Measurements from ENCODE around the gene KDM1B. TPM values are rescaled to one million over a fixed set of nuclear protein-coding genes. Genes with fewer than 3 reads are reported as not detected.

KDM1B gene
- total RNA-seq, 1 experiment from 2014 or later: 9.5 TPM

- H3K9me3 ChIP-seq: no peaks in the 10 kb centered on the region
- intact Hi-C loops (cut with micrococcal nuclease; ENCODE audit: unreplicated experiment): no loop called here
- CTCF ChIA-PET: interaction anchor here (0.6 to 0.7 kb wide), 2 partner anchors 42 to 88 kb away, joined by 4 to 6 read pairs; no protein-coding TSS in a partner anchor
- H3K27me3 ChIP-seq (replicated peaks; ENCODE audit: control insufficient read depth, insufficient read depth, low read length): no peaks in the 10 kb centered on the region
- H3K27ac Mint-ChIP-seq (ENCODE audit: unreplicated experiment): no peak overlapping the region
- H3K4me1 ChIP-seq: peaks cover 7% of the 10 kb centered on the region; the same call in 1 of the 2 replicates
- peaks cover 7% of the 10 kb centered on the region for H3K4me1 Mint-ChIP-seq (ENCODE audit: low read depth, unreplicated experiment)
- H3K4me3 ChIP-seq (ENCODE audit: low read depth, low read length): no peak overlapping the region
- H3K9me3 Mint-ChIP-seq (ENCODE audit: unreplicated experiment): no peaks in the 10 kb centered on the region
- H3K4me3 Mint-ChIP-seq (ENCODE audit: unreplicated experiment): no peak overlapping the region
- POLR2A ChIA-PET: interaction anchor here (0.6 kb wide), 1 partner anchor 133 kb away, joined by 6 read pairs; no protein-coding TSS in a partner anchor
- DNase-seq: peak in 1 of 2 experiments; percentile 15
- no TSS peak for BruUV-seq (replicated peaks)
- H3K36me3 Mint-ChIP-seq (ENCODE audit: insufficient read depth, unreplicated experiment): peaks cover 6% of the 10 kb centered on the region
- no peaks in the 10 kb centered on the region for H3K36me3 ChIP-seq (ENCODE audit: control insufficient read depth, insufficient read depth, low read length)
- TF ChIP-seq, protein P1, sequence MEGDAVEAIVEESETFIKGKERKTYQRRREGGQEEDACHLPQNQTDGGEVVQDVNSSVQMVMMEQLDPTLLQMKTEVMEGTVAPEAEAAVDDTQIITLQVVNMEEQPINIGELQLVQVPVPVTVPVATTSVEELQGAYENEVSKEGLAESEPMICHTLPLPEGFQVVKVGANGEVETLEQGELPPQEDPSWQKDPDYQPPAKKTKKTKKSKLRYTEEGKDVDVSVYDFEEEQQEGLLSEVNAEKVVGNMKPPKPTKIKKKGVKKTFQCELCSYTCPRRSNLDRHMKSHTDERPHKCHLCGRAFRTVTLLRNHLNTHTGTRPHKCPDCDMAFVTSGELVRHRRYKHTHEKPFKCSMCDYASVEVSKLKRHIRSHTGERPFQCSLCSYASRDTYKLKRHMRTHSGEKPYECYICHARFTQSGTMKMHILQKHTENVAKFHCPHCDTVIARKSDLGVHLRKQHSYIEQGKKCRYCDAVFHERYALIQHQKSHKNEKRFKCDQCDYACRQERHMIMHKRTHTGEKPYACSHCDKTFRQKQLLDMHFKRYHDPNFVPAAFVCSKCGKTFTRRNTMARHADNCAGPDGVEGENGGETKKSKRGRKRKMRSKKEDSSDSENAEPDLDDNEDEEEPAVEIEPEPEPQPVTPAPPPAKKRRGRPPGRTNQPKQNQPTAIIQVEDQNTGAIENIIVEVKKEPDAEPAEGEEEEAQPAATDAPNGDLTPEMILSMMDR (IDR thresholded peaks at IDR 0.05; ENCODE audit: insufficient read depth in 1 of 2, low read depth in 1 of 2, low read length in 1 of 2, severe bottlenecking in 1 of 2, unreplicated experiment in 1 of 2): no peak
- H3K27me3 Mint-ChIP-seq (ENCODE audit: insufficient read depth, unreplicated experiment): peaks cover 2% of the 10 kb centered on the region
Measured at GRCh38 chr6:18119236-18119635, 36.0 kb upstream of the KDM1B start.

DNA sequence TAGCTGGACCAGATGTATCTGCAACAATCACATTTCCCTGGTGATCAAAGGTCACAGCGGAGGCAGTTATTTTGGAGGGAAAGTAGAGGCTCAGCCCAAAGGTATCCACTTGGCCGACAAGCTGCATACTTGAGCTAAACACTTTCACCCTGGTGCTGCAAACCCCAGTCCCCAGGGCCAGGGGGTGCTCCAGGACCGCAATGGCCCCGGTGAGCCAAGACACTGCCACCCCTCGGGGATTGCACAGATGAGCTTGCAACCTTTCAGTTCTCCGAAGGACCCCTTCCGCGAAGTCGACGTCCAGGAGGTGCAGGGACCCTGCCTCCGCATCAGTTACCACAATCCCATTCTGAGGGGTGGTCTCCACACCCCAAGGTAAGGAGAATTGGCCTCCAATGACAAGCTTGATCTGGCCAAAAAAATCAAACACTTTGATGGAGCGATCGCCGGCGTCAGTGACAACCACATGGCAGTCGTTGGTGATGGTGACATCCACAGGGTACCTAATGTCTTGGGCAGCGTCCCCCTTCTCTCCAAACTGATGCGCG, 33.6 kb upstream of the KDM1B start:
- TF ChIP-seq, protein P1 (IDR thresholded peaks at IDR 0.05; ENCODE audit: insufficient read depth in 1 of 2, low read depth in 1 of 2, low read length in 1 of 2, severe bottlenecking in 1 of 2, unreplicated experiment in 1 of 2): no peak
- ChIA-PET CTCF (interaction anchor here (0.9 to 2.6 kb wide), 7 partner anchors 12 to 538 kb away, joined by 3 to 10 read pairs (median 3); no protein-coding TSS in a partner anchor), POLR2A (no interaction called here)
- intact Hi-C loops (cut with micrococcal nuclease; ENCODE audit: unreplicated experiment): loop anchor here (1.0 to 10.0 kb wide), 8 partner anchors 32 to 965 kb away; partner anchors contain the start of gene KIF13A
- H3K27ac Mint-ChIP-seq (ENCODE audit: unreplicated experiment): no peak overlapping the region
- no peaks in the 10 kb centered on the region for H3K9me3 Mint-ChIP-seq (ENCODE audit: unreplicated experiment)
- peaks cover 3% of the 10 kb centered on the region for H3K27me3 Mint-ChIP-seq (ENCODE audit: insufficient read depth, unreplicated experiment)
- H3K4me1 Mint-ChIP-seq (ENCODE audit: low read depth, unreplicated experiment): peaks cover 7% of the 10 kb centered on the region
- H3K4me3 Mint-ChIP-seq (ENCODE audit: unreplicated experiment): peak overlapping the region; percentile 76
- peaks cover 6% of the 10 kb centered on the region for H3K36me3 Mint-ChIP-seq (ENCODE audit: insufficient read depth, unreplicated experiment)
- H3K9me3 ChIP-seq: no peaks in the 10 kb centered on the region
- no peaks in the 10 kb centered on the region; the same call in 1 of the 2 replicates for H3K27me3 ChIP-seq (replicated peaks; ENCODE audit: control insufficient read depth, insufficient read depth, low read length)
- H3K4me3 ChIP-seq (ENCODE audit: low read depth, low read length): no peak overlapping the region
- no TSS peak for BruUV-seq (replicated peaks)
- H3K4me1 ChIP-seq: peaks cover 7% of the 10 kb centered on the region; the same call in 1 of the 2 replicates
- H3K36me3 ChIP-seq (ENCODE audit: control insufficient read depth, insufficient read depth, low read length): no peaks in the 10 kb centered on the region
- peak in 1 of 2 experiments; percentile 10 for DNase-seq

GRCh38 chr6:18122128-18123093, 32.8 kb upstream of the KDM1B start, which contains the start of gene NHLRC1:
Gene NHLRC1 (minus strand): TSS chr6:18122677. CDS start chr6:18122606, 71 bp downstream.
- POLR2A ChIA-PET: no interaction called here
- peak within 1 kb of the TSS; percentile 52 for H3K27ac Mint-ChIP-seq (ENCODE audit: unreplicated experiment)

More at GRCh38 chr6:18122128-18123093, 32.8 kb upstream of the KDM1B start, which contains the start of gene NHLRC1:
- no peaks in the 10 kb centered on the region for H3K9me3 Mint-ChIP-seq (ENCODE audit: unreplicated experiment)
- peaks cover 7% of the 10 kb centered on the region for H3K4me1 Mint-ChIP-seq (ENCODE audit: low read depth, unreplicated experiment)
- Histone ChIP-seq H3K4me1 (peaks cover 7% of the 10 kb centered on the region; the same call in 1 of the 2 replicates), H3K4me3 (ENCODE audit: low read depth, low read length) (peak within 1 kb of the TSS; percentile 70), H3K9me3 (no peaks in the 10 kb centered on the region), H3K36me3 (ENCODE audit: control insufficient read depth, insufficient read depth, low read length) (no peaks in the 10 kb centered on the region), H3K27me3 (replicated peaks; ENCODE audit: control insufficient read depth, insufficient read depth, low read length) (no peaks in the 10 kb centered on the region; the same call in 1 of the 2 replicates)
- peak within 1 kb of the TSS; percentile 76 for H3K4me3 Mint-ChIP-seq (ENCODE audit: unreplicated experiment)
- TF ChIP-seq, protein P1 (IDR thresholded peaks at IDR 0.05; ENCODE audit: insufficient read depth in 1 of 2, low read depth in 1 of 2, low read length in 1 of 2, severe bottlenecking in 1 of 2, unreplicated experiment in 1 of 2): peak; percentile 80 to 92
- peaks cover 6% of the 10 kb centered on the region for H3K36me3 Mint-ChIP-seq (ENCODE audit: insufficient read depth, unreplicated experiment)
- no TSS peak for BruUV-seq (replicated peaks)
- CTCF ChIA-PET: interaction anchor here (1.0 to 2.6 kb wide), 6 partner anchors 13 to 539 kb away, joined by 3 to 10 read pairs (median 3); no protein-coding TSS in a partner anchor
- peak; percentile 81 to 90 for DNase-seq
- intact Hi-C loops (cut with micrococcal nuclease; ENCODE audit: unreplicated experiment): loop anchor here (1.0 to 10.0 kb wide), 8 partner anchors 31 to 966 kb away; partner anchors contain the start of gene KIF13A
- peaks cover 3% of the 10 kb centered on the region for H3K27me3 Mint-ChIP-seq (ENCODE audit: insufficient read depth, unreplicated experiment)

Measured in Caco-2 (cell line).